K562 (cell line): ENCODE measurements around the gene ARMC9. TPM values are rescaled to one million over a fixed set of nuclear protein-coding genes. Genes with fewer than 3 reads are reported as not detected.

ENCODE experiments used
- ATAC-seq: fragments of 200-7000 bp; cut with Tn5 transposase; 3 replicates; pipeline ENCODE4 v1.9.1; 2020; ENCODE audit warnings: moderate library complexity
- BruUV-seq: library from RNA; stranded (reverse); fragments of 400-500 nt; replicated peaks from 2 replicates; lab custom pipeline; 2021; lab: Mats Ljungman, UMichigan
- CTCF ChIA-PET: fragments of 300-600 bp; formaldehyde crosslinking; extraction: SDS; loops from one replicate; lab custom pipeline; 2021; ENCODE audit warnings: low intra/inter-chr PET ratio; lab: Yijun Ruan, JAX
- POLR2A ChIA-PET: fragments of 300-600, 350-650 bp; sonication (Branson Sonifier 250); formaldehyde crosslinking; extraction: SDS; loops from one replicate; lab custom pipeline; 2021; ENCODE audit warnings: antibody characterized with exemption, inconsistent platforms; lab: Yijun Ruan, JAX
- DNase-seq, 4 experiments: peaks; one replicate each; pipeline versions ENCODE4 v3.0.0 to v3.0.0-alpha.2; 2011 to 2018; ENCODE audit warnings: low spot score in 3 of 4, mixed read lengths in 3 of 4; ENCODE audit errors: extremely low read depth in 1 of 4
- FAIRE-seq: peaks from 2 replicates; lab custom pipeline; 2011; peaks lifted over from hg19 to GRCh38; lab: Jason Lieb, UNC
- H2AFZ ChIP-seq: 2 replicates; pipeline ENCODE4 v1.6.0; 2011; ENCODE audit warnings: low read depth, low read length, control low read depth, inconsistent platforms
- H3K27ac ChIP-seq: fragments of 200-600 bp; 3 replicates; pipeline ENCODE4 v1.8.0; 2011; ENCODE audit warnings: low read depth, mild to moderate bottlenecking, control low read depth, inconsistent platforms, low read length, moderate library complexity, mixed read lengths; ENCODE audit errors: extremely low read depth
- H3K27me3 ChIP-seq, 2 experiments: fragments of 300-600 bp in 1 of 2; 2 replicates in 1 of 2; 3 replicates in 1 of 2; pipeline versions ENCODE4 v1.6.0 to v1.8.0; 2011; ENCODE audit warnings: inconsistent platforms in 2 of 2, low read length in 2 of 2, mild to moderate bottlenecking in 1 of 2, mixed read lengths in 1 of 2, moderate library complexity in 1 of 2; ENCODE audit not compliant: control insufficient read depth in 2 of 2, insufficient read depth in 2 of 2
- H3K36me3 ChIP-seq: fragments of 300-600 bp; 3 replicates; pipeline ENCODE4 v1.8.0; 2011; ENCODE audit warnings: mild to moderate bottlenecking, low read length, inconsistent platforms; ENCODE audit not compliant: control insufficient read depth, insufficient read depth
- H3K4me1 ChIP-seq, 2 experiments: fragments of 200-600 bp in 1 of 2; replicated peaks in 1 of 2; 2 replicates in 1 of 2; 3 replicates in 1 of 2; pipeline versions ENCODE4 v1.5.1 to v1.8.0; 2011; ENCODE audit warnings: inconsistent platforms in 2 of 2, low read length in 2 of 2, mild to moderate bottlenecking in 1 of 2, mixed read lengths in 1 of 2, moderate library complexity in 1 of 2; ENCODE audit not compliant: control insufficient read depth in 2 of 2, insufficient read depth in 2 of 2
- H3K4me2 ChIP-seq: 2 replicates; pipeline ENCODE4 v1.6.1; 2011; ENCODE audit warnings: low read length, control low read depth, inconsistent platforms, mixed read lengths; ENCODE audit not compliant: insufficient read depth
- H3K4me3 ChIP-seq: fragments of 200-600 bp; sonication (generic), shearing (Covaris generic); 2 replicates; pipeline ENCODE4 v1.5.1; 2016; ENCODE audit warnings: control low read depth, inconsistent platforms
- H3K79me2 ChIP-seq: fragments of 200-600 bp; 3 replicates; pipeline ENCODE4 v1.8.0; 2011; ENCODE audit warnings: low read length, inconsistent platforms; ENCODE audit not compliant: control insufficient read depth, insufficient read depth
- H3K9ac ChIP-seq, 2 experiments: 2 replicates each; pipeline versions ENCODE4 v1.6.0 to v1.6.1; 2011; ENCODE audit warnings: low read depth in 2 of 2, low read length in 2 of 2, control low read depth in 1 of 2, inconsistent platforms in 1 of 2, mild to moderate bottlenecking in 1 of 2, mixed read lengths in 1 of 2; ENCODE audit not compliant: insufficient read depth in 1 of 2
- H3K9me1 ChIP-seq: one replicate; pipeline ENCODE4 v1.6.0; 2011; ENCODE audit warnings: inconsistent platforms, mild to moderate bottlenecking, low read length, moderate library complexity; ENCODE audit not compliant: control insufficient read depth, insufficient read depth
- H3K9me3 ChIP-seq: replicated peaks from 2 replicates; pipeline ENCODE4 v1.5.1; 2011; ENCODE audit warnings: low read depth, low read length, inconsistent platforms; ENCODE audit not compliant: control insufficient read depth, insufficient read depth
- H4K20me1 ChIP-seq: replicated peaks from 2 replicates; pipeline ENCODE4 v1.6.1; 2011; ENCODE audit warnings: low read length, inconsistent platforms, mixed read lengths; ENCODE audit not compliant: control insufficient read depth, insufficient read depth
- BHLHE40 ChIP-seq: IDR thresholded peaks from 2 replicates; pipeline ENCODE4 v1.6.1; 2011; ENCODE audit warnings: low read length, improper control_type of control experiment
- CHD1 ChIP-seq: fragments of 200-600 bp; sonication (generic); IDR thresholded peaks from one replicate; pipeline ENCODE4 v1.6.1; 2012; ENCODE audit warnings: mild to moderate bottlenecking, moderate library complexity, low read length, inconsistent platforms
- FIP1L1 ChIP-seq: fragments of 200-400 bp; formaldehyde crosslinking; IDR thresholded peaks from 2 replicates; pipeline ENCODE4 v1.6.1; 2018; ENCODE audit warnings: mild to moderate bottlenecking, low read depth, low read length; ENCODE audit not compliant: poor library complexity, severe bottlenecking
- GATA2 ChIP-seq: sonication (generic); formaldehyde crosslinking; IDR thresholded peaks from 2 replicates; pipeline ENCODE4 v1.4.0; 2020; ENCODE audit warnings: mild to moderate bottlenecking, missing genetic modification reagents
- HMG20A ChIP-seq: fragments of 450-650 bp; formaldehyde crosslinking; conservative IDR thresholded peaks from 2 replicates; pipeline ENCODE4 v1.4.0; 2020; ENCODE audit warnings: mild to moderate bottlenecking, mixed read lengths
- MLX ChIP-seq, 2 experiments: fragments of 450-650 bp in 1 of 2; sonication (generic) in 1 of 2; formaldehyde crosslinking; conservative IDR thresholded peaks; 2 replicates each; pipeline versions ENCODE4 v1.4.0 to v1.8.1; 2020 to 2022; ENCODE audit warnings: mild to moderate bottlenecking in 1 of 2, missing genetic modification reagents in 1 of 2
- PHTF2 ChIP-seq: fragments of 250-450 bp; sonication (Bioruptor Pico); IDR thresholded peaks from 2 replicates; pipeline ENCODE4 v1.5.0; 2021; ENCODE audit warnings: mild to moderate bottlenecking
- PTRF ChIP-seq: fragments of 450-650 bp; IDR thresholded peaks from 2 replicates; pipeline ENCODE4 v1.6.1; 2016; ENCODE audit warnings: mild to moderate bottlenecking, missing genetic modification characterization, missing compliant biosample characterization
- RCOR1 ChIP-seq, 2 experiments: IDR thresholded peaks; 2 replicates each; pipeline ENCODE4 v1.6.1; 2012; ENCODE audit warnings: low read depth in 2 of 2, low read length in 2 of 2, borderline replicate concordance in 1 of 2, improper control_type of control experiment in 1 of 2
- ZNF24 ChIP-seq: fragments of 450-650 bp; IDR thresholded peaks from 2 replicates; pipeline ENCODE4 v1.6.1; 2016
- ZNF431 ChIP-seq: sonication (generic); formaldehyde crosslinking; IDR thresholded peaks from 2 replicates; pipeline ENCODE4 v1.8.0; 2022; ENCODE audit warnings: mild to moderate bottlenecking, missing genetic modification reagents
- ZNF57 ChIP-seq: fragments of 450-650 bp; formaldehyde crosslinking; IDR thresholded peaks from 2 replicates; pipeline ENCODE4 v1.4.0; 2020; ENCODE audit warnings: mild to moderate bottlenecking, moderate library complexity
- ZNF79 ChIP-seq: fragments of 250-450 bp; sonication (Bioruptor Pico); IDR thresholded peaks from 2 replicates; pipeline ENCODE4 v1.4.0; 2020; ENCODE audit warnings: low read depth, mild to moderate bottlenecking, moderate library complexity
- WGBS: fragments of 100-300 bp; shearing (Covaris generic); methylation state at CpG from one replicate; pipeline ENCODE4 v1.1.6; 2016; ENCODE audit warnings: low coverage, mixed read lengths; ENCODE audit not compliant: insufficient coverage; ENCODE audit errors: missing lambda C conversion rate; 5-methylcytosine and 5-hydroxymethylcytosine counted together
- in situ Hi-C: fragments of 300-500 bp; cut with MboI; formaldehyde crosslinking; loops from 4 replicates; pipeline ENCODE4 v1.15.0; 2018; ENCODE audit warnings: inconsistent platforms, mixed read lengths
- intact Hi-C: fragments of 100-400 bp; cut with micrococcal nuclease; formaldehyde crosslinking; loops from 2 replicates; pipeline ENCODE4 v1.14.2; 2022
- polyA plus RNA-seq, 8 experiments: library from polyadenylated mRNA; depleted of rRNA in 4 of 8; stranded (reverse) in 5 of 8; unstranded in 3 of 8; fragments of >200 nt; fragmentation: Nextera tagmentation in 2 of 8; fragmentation: Illumina TruSeq in 1 of 8; extraction: Ambion mirVana in 2 of 8; extraction: Trizol in 1 of 8; gene quantifications; 2 replicates each; pipeline versions ENCODE4 v1.2.1 to v1.2.3, GENCODE V29; 2011 to 2014; ENCODE audit warnings: inconsistent platforms in 1 of 8, missing spikeins in 1 of 8
- total RNA-seq, 7 experiments: library from RNA; depleted of rRNA in 6 of 7; stranded (reverse); fragments of >200 nt in 6 of 7; fragmentation: Illumina TruSeq in 2 of 7; extraction: Trizol in 2 of 7; gene quantifications; 2 replicates each; pipeline versions ENCODE4 v1.2.1 to v1.2.3, GENCODE V29; 2011 to 2021; ENCODE audit warnings: low replicate concordance in 1 of 7

The ARMC9 gene
- total and polyA plus RNA-seq, 9 of the 15 experiments (the other 6 are each of a cell fraction or from before 2014, with no cell fraction given) = 0.36 to 2.3 (median 1.1) TPM

GRCh38 chr2:231163414-231164095 lies 34.9 kb upstream of the ARMC9 start:
- no peak overlapping the region for H2AFZ ChIP-seq
- no peak for FAIRE-seq

More at GRCh38 chr2:231163414-231164095, 34.9 kb upstream of the ARMC9 start:
- ChIA-PET POLR2A (no interaction called here), CTCF (no interaction called here)
- TF ChIP-seq HMG20A (CRISPR knock-in tag) = no peak
- TF ChIP-seq FIP1L1 = no peak
- TF ChIP-seq MLX (CRISPR knock-in tag; conservative IDR thresholded peaks at IDR 0.05) = no peak
- TF ChIP-seq CHD1 = no peak
- TF ChIP-seq ZNF57 (CRISPR knock-in tag) = no peak
- TF ChIP-seq BHLHE40 = no peak
- TF ChIP-seq ZNF431 (CRISPR knock-in tag) = no peak
- no peak for TF ChIP-seq RCOR1 (IDR thresholded peaks at IDR 0.05; ENCODE audit: borderline replicate concordance in 1 of 2, low read depth in 2 of 2, low read length in 2 of 2)
- no peak for TF ChIP-seq ZNF24
- no peak for TF ChIP-seq PHTF2
- TF ChIP-seq PTRF = no peak
- no peak for TF ChIP-seq ZNF79 (CRISPR knock-in tag)
- no peak for TF ChIP-seq GATA2 (CRISPR knock-in tag)
- intact Hi-C loops = no loop called here
- H3K4me2 ChIP-seq = no peak overlapping the region
- WGBS = 90% methylated on average over 4 of the region's 4 CpGs
- peaks cover 72% of the 10 kb centered on the region for H3K36me3 ChIP-seq
- no peak overlapping the region for H3K27ac ChIP-seq
- no peak for ATAC-seq
- no peaks in the 10 kb centered on the region for H3K9me1 ChIP-seq
- H3K27me3 ChIP-seq = no peaks in the 10 kb centered on the region
- H3K4me1 ChIP-seq = no peaks in the 10 kb centered on the region
- H3K9me3 ChIP-seq = no peaks in the 10 kb centered on the region
- no peaks in the 10 kb centered on the region for H4K20me1 ChIP-seq
- in situ Hi-C loops = no loop called here
- no peak for DNase-seq
- BruUV-seq = no TSS peak
- no peak overlapping the region for H3K4me3 ChIP-seq
- H3K9ac ChIP-seq = no peak overlapping the region
- H3K79me2 ChIP-seq = no peaks in the 10 kb centered on the region
